Endothelial cell of umbilical vein (primary cell): Measurements from ENCODE around the gene PRPF40B. TPM values are rescaled to one million over a fixed set of nuclear protein-coding genes. Genes with fewer than 3 reads are reported as not detected.

Experiments used
- BruUV-seq: library from RNA; stranded (reverse); fragments of 400-500 nt; replicated peaks from 2 replicates; lab custom pipeline; 2021; lab: Mats Ljungman, UMichigan
- CTCF ChIA-PET: fragments of 300-600, 350-600 bp; sonication (Branson Sonifier 250); formaldehyde crosslinking; loops from one replicate; lab custom pipeline; 2021; ENCODE audit warnings: antibody characterized with exemption, inconsistent platforms; lab: Charles Lee
- POLR2A ChIA-PET: fragments of 300-600, 350-600 bp; sonication (Branson Sonifier 250); formaldehyde crosslinking; loops from one replicate; lab custom pipeline; 2021; ENCODE audit warnings: antibody characterized with exemption, inconsistent platforms; lab: Charles Lee
- DNase-seq: peaks from one replicate; pipeline ENCODE4 v3.0.0-alpha.2; 2011; ENCODE audit warnings: low read depth, low spot score
- FAIRE-seq: peaks from 2 replicates; lab custom pipeline; 2011; peaks lifted over from hg19 to GRCh38; lab: Jason Lieb, UNC
- H2AFZ ChIP-seq: 2 replicates; pipeline ENCODE4 v1.6.0; 2012; ENCODE audit warnings: low read depth, low read length, control low read depth, inconsistent platforms
- H3K27ac ChIP-seq: 2 replicates; pipeline ENCODE4 v1.5.1; 2011; ENCODE audit warnings: low read depth, mild to moderate bottlenecking, control low read depth, low read length, moderate library complexity; ENCODE audit not compliant: insufficient read depth
- H3K27me3 ChIP-seq, 2 experiments: 2 replicates each; pipeline versions ENCODE4 v1.6.0 to v1.6.1; 2011; ENCODE audit warnings: low read length in 2 of 2, mixed read lengths in 1 of 2; ENCODE audit not compliant: control insufficient read depth in 2 of 2, insufficient read depth in 2 of 2
- H3K36me3 ChIP-seq, 2 experiments: 2 replicates in 1 of 2; 3 replicates in 1 of 2; pipeline ENCODE4 v1.5.1; 2011; ENCODE audit warnings: low read length in 2 of 2, mild to moderate bottlenecking in 1 of 2, moderate library complexity in 1 of 2; ENCODE audit not compliant: control insufficient read depth in 2 of 2, insufficient read depth in 2 of 2; ENCODE audit errors: extremely low read depth in 1 of 2
- H3K4me1 ChIP-seq: 3 replicates; pipeline ENCODE4 v1.5.1; 2011; ENCODE audit warnings: mild to moderate bottlenecking, low read length; ENCODE audit not compliant: control insufficient read depth, insufficient read depth; ENCODE audit errors: extremely low read depth
- H3K4me2 ChIP-seq: 2 replicates; pipeline ENCODE4 v1.6.1; 2011; ENCODE audit warnings: low read length, control low read depth, mixed read lengths; ENCODE audit not compliant: insufficient read depth
- H3K4me3 ChIP-seq, 3 experiments: fragments of 200-600 bp in 1 of 3; sonication (generic), shearing (Covaris generic) in 1 of 3; replicated peaks in 1 of 3; 2 replicates each; pipeline ENCODE4 v1.5.1; 2011 to 2016; ENCODE audit warnings: control low read depth in 3 of 3, low read length in 3 of 3, mild to moderate bottlenecking in 2 of 3, inconsistent platforms in 1 of 3, low read depth in 1 of 3, moderate library complexity in 1 of 3; ENCODE audit not compliant: insufficient read depth in 1 of 3
- H3K79me2 ChIP-seq: 2 replicates; pipeline ENCODE4 v1.6.0; 2012; ENCODE audit warnings: low read length, inconsistent platforms; ENCODE audit not compliant: control insufficient read depth, insufficient read depth
- H3K9ac ChIP-seq: replicated peaks from 2 replicates; pipeline ENCODE3; 2011; ENCODE audit warnings: low read length, control low read depth; ENCODE audit not compliant: insufficient read depth; ENCODE audit errors: extremely low read depth
- H3K9me1 ChIP-seq: replicated peaks from 3 replicates; pipeline ENCODE4 v1.6.0; 2011; ENCODE audit warnings: mild to moderate bottlenecking, low read length; ENCODE audit not compliant: control insufficient read depth, insufficient read depth; ENCODE audit errors: extremely low read depth
- H3K9me3 ChIP-seq: replicated peaks from 2 replicates; pipeline ENCODE4 v1.5.1; 2012; ENCODE audit warnings: low read length, inconsistent platforms; ENCODE audit not compliant: control insufficient read depth, insufficient read depth
- H4K20me1 ChIP-seq: replicated peaks from 2 replicates; pipeline ENCODE3; 2011; ENCODE audit warnings: mild to moderate bottlenecking, low read length; ENCODE audit not compliant: control insufficient read depth, insufficient read depth; ENCODE audit errors: extremely low read depth
- CTCF ChIP-seq, 2 donors: IDR thresholded peaks; 1 replicate in 1 of 2; 2 replicates in 1 of 2; pipeline ENCODE4 v1.5.1; 2011; ENCODE audit warnings: low read length in 2 of 2, mild to moderate bottlenecking in 2 of 2, moderate library complexity in 2 of 2, control low read depth in 1 of 2, inconsistent platforms in 1 of 2, low read depth in 1 of 2; ENCODE audit not compliant: insufficient read depth in 1 of 2; ENCODE audit errors: extremely low read depth in 1 of 2
- EZH2 ChIP-seq: IDR thresholded peaks from 2 replicates; pipeline ENCODE4 v1.6.1; 2012; ENCODE audit warnings: borderline replicate concordance, low read depth, mild to moderate bottlenecking, moderate library complexity, low read length, inconsistent platforms; ENCODE audit not compliant: severe bottlenecking
- FOS ChIP-seq: IDR thresholded peaks from 2 replicates; pipeline ENCODE4 v1.6.1; 2011; ENCODE audit warnings: mild to moderate bottlenecking, low read length, moderate library complexity, borderline replicate concordance; ENCODE audit not compliant: insufficient read depth
- GATA2 ChIP-seq: IDR thresholded peaks from 2 replicates; pipeline ENCODE4 v1.7.0; 2011; ENCODE audit warnings: low read depth, mild to moderate bottlenecking, moderate library complexity, mixed read lengths, low read length; ENCODE audit not compliant: insufficient read length, insufficient read depth
- JUN ChIP-seq: IDR thresholded peaks from 2 replicates; pipeline ENCODE4 v1.6.1; 2011; ENCODE audit warnings: borderline replicate concordance, low read depth; ENCODE audit not compliant: insufficient read length, insufficient read depth
- MYC ChIP-seq: IDR thresholded peaks from one replicate; pipeline ENCODE4 v1.6.1; 2011; ENCODE audit warnings: mild to moderate bottlenecking, low read depth, low read length
- POLR2A ChIP-seq: IDR thresholded peaks from 2 replicates; pipeline ENCODE4 v1.6.1; 2012; ENCODE audit warnings: low read depth, mild to moderate bottlenecking, control low read depth, low read length
- POLR2AphosphoS5 ChIP-seq: IDR thresholded peaks from 2 replicates; pipeline ENCODE4 v1.6.1; 2012; ENCODE audit warnings: low read depth, mild to moderate bottlenecking, control low read depth, low read length, moderate library complexity; ENCODE audit not compliant: insufficient read depth
- dilution Hi-C: fragments of 300-500 bp; cut with MboI; formaldehyde crosslinking; loops from one replicate; pipeline ENCODE4 v1.15.0; 2019; ENCODE audit warnings: low sequenced_read_pairs; ENCODE audit not compliant: extremely low pct_ligation_motif_present
- intact Hi-C: fragments of 100-400 bp; cut with micrococcal nuclease; formaldehyde crosslinking; loops from one replicate; pipeline ENCODE4 v1.10.0; 2022
- polyA plus RNA-seq, 4 experiments: library from polyadenylated mRNA; depleted of rRNA in 3 of 4; stranded (reverse) in 3 of 4; unstranded in 1 of 4; fragments of >200 nt; gene quantifications; 2 replicates each; pipeline versions ENCODE4 v1.2.1 to v1.2.3, GENCODE V29; 2011 to 2012; ENCODE audit warnings: missing spikeins in 1 of 4
- total RNA-seq: library from RNA; stranded (reverse); gene quantifications from 2 replicates; pipeline ENCODE4 v1.2.3, GENCODE V29; 2021
- TF ChIP-seq, protein P1 (sequence below): IDR thresholded peaks from 2 replicates; pipeline ENCODE4 v1.6.1; 2011; ENCODE audit not compliant: insufficient read depth, insufficient read length

Gene PRPF40B
- total and polyA plus RNA-seq, 2 donors (not counting 3 experiments of a cell fraction or from before 2014, with no cell fraction given) = 5.4 to 9.9 TPM

DNA sequence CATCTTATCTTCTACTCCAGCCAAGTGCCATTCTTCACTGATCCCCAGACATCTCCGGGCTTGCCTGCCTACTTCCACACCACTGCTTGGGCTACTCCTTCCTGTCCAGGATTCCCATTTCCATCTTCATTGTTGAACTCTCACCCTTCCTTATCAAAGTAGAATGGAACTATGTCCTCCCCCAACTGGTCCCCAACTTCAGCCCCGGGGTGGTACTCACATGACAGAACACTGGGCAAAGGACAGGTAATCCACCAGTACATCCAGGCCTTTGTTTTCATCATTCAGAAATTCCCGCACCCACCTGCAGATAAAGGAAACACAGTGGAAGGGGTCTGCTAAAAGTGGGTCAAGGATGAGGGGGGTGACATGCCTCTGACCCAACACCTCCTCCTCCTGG lies 38.4 kb downstream of the PRPF40B start:
- ChIA-PET CTCF (interaction anchor here (2.0 to 4.1 kb wide), 2 partner anchors 12 to 14 kb away, joined by 8 to 32 read pairs; no protein-coding TSS in a partner anchor), POLR2A (no interaction called here)
- intact Hi-C loops (no loop called here), dilution Hi-C loops (no loop called here)
- Histone ChIP-seq H3K36me3 (peaks cover 14 to 34% of the 10 kb centered on the region in 2 experiments), H3K4me1 (peaks cover 44% of the 10 kb centered on the region), H3K9me3 (no peaks in the 10 kb centered on the region), H3K9ac (no peak overlapping the region), H3K79me2 (peaks cover 11% of the 10 kb centered on the region), H3K4me3 (no peak overlapping the region), H3K9me1 (no peaks in the 10 kb centered on the region), H3K27me3 (no peaks in the 10 kb centered on the region), H3K4me2 (no peak overlapping the region), H2AFZ (no peak overlapping the region), H3K27ac (peak overlapping the region; percentile 100), H4K20me1 (no peaks in the 10 kb centered on the region)
- FAIRE-seq (no peak), DNase-seq (no peak)
- no TSS peak for BruUV-seq
- TF ChIP-seq FOS (no peak), POLR2A (no peak), MYC (no peak), CTCF (IDR thresholded peaks at IDR 0.05; ENCODE audit: extremely low read depth in 1 of 2, insufficient read depth in 1 of 2, low read depth in 1 of 2, low read length in 2 of 2) (no peak), GATA2 (no peak), POLR2AphosphoS5 (no peak), EZH2 (no peak), JUN (no peak)
- TF ChIP-seq, protein P1, sequence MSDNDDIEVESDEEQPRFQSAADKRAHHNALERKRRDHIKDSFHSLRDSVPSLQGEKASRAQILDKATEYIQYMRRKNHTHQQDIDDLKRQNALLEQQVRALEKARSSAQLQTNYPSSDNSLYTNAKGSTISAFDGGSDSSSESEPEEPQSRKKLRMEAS = no peak
